Kidney capillary endothelial cell (primary cell): ENCODE measurements around the gene CPEB2.

Experiments used
- DNase-seq: peaks from one replicate; pipeline ENCODE4 v3.0.0-alpha.2; 2018; ENCODE audit warnings: low spot score

Gene CPEB2

DNA sequence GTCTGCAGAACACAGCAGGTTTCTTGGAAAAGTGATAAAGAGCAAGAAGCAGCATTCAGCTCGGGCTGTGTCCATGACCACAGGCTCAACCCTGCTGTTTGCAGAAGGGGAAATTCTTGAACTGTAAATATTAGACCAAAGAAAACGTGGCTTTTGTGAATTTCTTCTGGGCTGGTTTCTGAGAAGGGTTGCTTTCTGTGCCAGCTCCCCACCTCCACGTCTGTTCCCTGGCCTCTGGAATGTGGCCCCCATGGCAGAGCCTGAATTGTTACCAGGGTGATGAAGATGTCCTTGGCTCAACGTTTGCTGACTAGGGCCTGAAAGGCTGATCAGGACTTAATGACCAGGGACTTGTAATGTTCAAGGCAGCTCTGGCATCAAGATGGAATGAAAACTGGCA is 116.0 kb downstream of the CPEB2 start:
- no peak for DNase-seq
